Neural progenitor cell (in vitro differentiated cells): ENCODE data around the gene CDC42BPA. TPM values are rescaled to one million over a fixed set of nuclear protein-coding genes. Genes with fewer than 3 reads are reported as not detected.

Source experiments
- DNase-seq: peaks from one replicate; pipeline ENCODE4 v3.0.0-alpha.2; 2016; ENCODE audit warnings: low spot score
- H2AFZ ChIP-seq: fragments of 200-600 bp; sonication (generic); replicated peaks from 2 replicates; pipeline ENCODE4 v1.6.1; 2016; ENCODE audit warnings: antibody characterized with exemption
- H3F3A ChIP-seq: fragments of 200-600 bp; sonication (generic); 2 replicates; pipeline ENCODE4 v1.6.1; 2016; ENCODE audit warnings: antibody characterized with exemption, low read depth
- H3K27ac ChIP-seq: fragments of 200-600 bp; sonication (generic); 2 replicates; pipeline ENCODE4 v1.5.1; 2016; ENCODE audit warnings: mild to moderate bottlenecking
- H3K27me3 ChIP-seq: fragments of 200-600 bp; sonication (generic); 2 replicates; pipeline ENCODE4 v1.6.1; 2016; ENCODE audit warnings: mild to moderate bottlenecking, moderate library complexity
- H3K36me3 ChIP-seq: fragments of 200-600 bp; sonication (generic); 2 replicates; pipeline ENCODE4 v1.5.1; 2016
- H3K4me1 ChIP-seq: fragments of 200-600 bp; sonication (generic); 2 replicates; pipeline ENCODE4 v1.6.1; 2016; ENCODE audit warnings: mixed run types
- H3K4me2 ChIP-seq: fragments of 200-600 bp; sonication (generic); 2 replicates; pipeline ENCODE4 v1.6.1; 2016
- H3K4me3 ChIP-seq: fragments of 200-600 bp; sonication (generic); 2 replicates; pipeline ENCODE4 v1.5.1; 2016
- H3K79me2 ChIP-seq: fragments of 200-600 bp; sonication (generic); 2 replicates; pipeline ENCODE4 v1.6.1; 2016; ENCODE audit warnings: low read depth
- H3K9ac ChIP-seq: fragments of 200-600 bp; sonication (generic); 2 replicates; pipeline ENCODE4 v1.6.1; 2016
- H3K9me3 ChIP-seq: fragments of 200-600 bp; sonication (generic); 2 replicates; pipeline ENCODE4 v1.5.1; 2016; ENCODE audit warnings: low read depth
- H4K20me1 ChIP-seq: fragments of 200-600 bp; sonication (generic); 2 replicates; pipeline ENCODE4 v1.6.1; 2016; ENCODE audit warnings: low read depth
- H3K27ac Mint-ChIP-seq: 3 replicates; pipeline ENCODE4 v1.8.0; 2021; ENCODE audit warnings: mixed read lengths
- H3K27me3 Mint-ChIP-seq: 2 replicates; pipeline ENCODE4 v1.8.0; 2022; ENCODE audit warnings: low read depth, mild to moderate bottlenecking, inconsistent platforms, moderate library complexity, mixed read lengths; ENCODE audit not compliant: insufficient read depth
- H3K36me3 Mint-ChIP-seq: 3 replicates; pipeline ENCODE4 v1.8.0; 2021; ENCODE audit warnings: mixed read lengths
- H3K4me1 Mint-ChIP-seq: 3 replicates; pipeline ENCODE4 v1.8.0; 2021; ENCODE audit warnings: mixed read lengths
- H3K4me3 Mint-ChIP-seq: 3 replicates; pipeline ENCODE4 v1.8.0; 2021; ENCODE audit warnings: mild to moderate bottlenecking, moderate library complexity, mixed read lengths
- H3K9me3 Mint-ChIP-seq: 3 replicates; pipeline ENCODE4 v1.8.0; 2020; ENCODE audit warnings: mixed read lengths
- CTCF ChIP-seq: fragments of 200-600 bp; sonication (generic); IDR thresholded peaks from 2 replicates; pipeline ENCODE4 v1.5.1; 2017; ENCODE audit warnings: antibody characterized with exemption, mild to moderate bottlenecking
- EZH2 ChIP-seq: fragments of 200-600 bp; sonication (generic); IDR thresholded peaks from 2 replicates; pipeline ENCODE4 v1.6.1; 2017; ENCODE audit warnings: antibody characterized with exemption, mild to moderate bottlenecking, moderate library complexity
- EZH2phosphoT487 ChIP-seq: fragments of 200-600 bp; sonication (generic); IDR thresholded peaks from 2 replicates; pipeline ENCODE4 v1.6.1; 2017; ENCODE audit warnings: antibody characterized with exemption
- total RNA-seq: library from RNA; depleted of rRNA; stranded (reverse); fragments of >200 nt; gene quantifications from 2 replicates; pipeline ENCODE4 v1.2.3, GENCODE V29; 2015; ENCODE audit warnings: low replicate concordance

CDC42BPA gene
- total RNA-seq, 1 donor from 2014 or later, result 54.7 TPM

DNA sequence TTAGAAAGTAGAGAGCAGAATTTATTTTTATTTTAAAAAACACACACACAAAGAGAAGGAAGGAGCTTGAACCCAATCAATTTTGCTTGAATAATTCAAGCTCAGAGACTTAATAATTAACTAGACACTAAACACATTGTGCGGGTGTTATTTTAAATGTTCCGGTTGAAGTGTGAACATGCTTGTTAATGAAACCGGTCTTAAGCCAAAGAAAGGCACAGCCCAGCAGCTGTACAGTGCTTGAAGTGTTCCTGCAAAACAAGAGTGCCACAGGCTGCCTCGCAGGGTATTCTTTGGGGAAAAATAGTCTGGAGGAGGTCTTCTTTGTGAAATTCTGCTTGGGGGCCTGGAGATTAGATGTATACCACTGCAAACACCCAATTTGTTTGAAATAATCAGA is 2.2 kb upstream of the CDC42BPA start:
- H3K27me3 ChIP-seq, result no peaks in the 10 kb centered on the region

DNA sequence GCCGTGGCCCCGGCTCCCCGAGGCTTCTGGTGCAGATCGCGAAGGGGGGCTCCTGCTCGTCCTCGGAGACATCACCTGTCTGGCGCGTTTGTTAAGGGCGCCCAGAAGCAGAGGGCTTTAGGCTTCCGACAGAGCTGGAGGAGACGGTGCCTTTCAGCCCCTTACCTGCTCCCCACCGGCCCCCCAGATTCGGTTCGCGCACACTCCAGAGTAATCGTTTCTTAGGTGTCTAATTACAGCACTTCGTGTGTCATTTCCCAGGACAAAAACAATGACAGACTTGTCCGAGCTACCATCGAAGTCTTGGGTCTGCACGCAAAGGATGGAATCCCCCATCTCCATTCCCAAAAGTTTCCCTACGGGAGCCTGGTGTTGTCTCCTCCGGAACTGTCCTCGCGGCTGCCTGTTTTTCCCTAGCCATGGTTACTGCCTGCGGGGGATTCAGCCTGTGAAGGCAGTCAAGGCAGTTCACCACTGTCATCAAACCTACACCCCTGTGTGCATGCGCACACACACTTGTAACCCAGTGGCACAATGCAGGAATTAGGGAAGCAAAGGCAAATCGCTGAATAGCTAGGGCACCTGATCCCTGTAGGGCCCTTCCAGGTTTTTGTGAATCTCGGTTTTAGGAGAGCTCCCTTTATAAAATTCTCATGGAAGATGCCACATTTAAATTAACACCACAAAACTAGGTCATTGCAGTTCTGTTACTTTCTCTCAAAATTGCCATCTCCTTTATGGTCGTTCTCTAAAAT is 738 bp upstream of the CDC42BPA start:
- peaks cover 28% of the 10 kb centered on the region for H3K4me1 Mint-ChIP-seq
- peaks cover 29% of the 10 kb centered on the region for H4K20me1 ChIP-seq
- DNase-seq, result peak; percentile 81

More for the DNA sequence above, 2.2 kb upstream of the CDC42BPA start:
- H3F3A ChIP-seq, result peaks cover 34% of the 10 kb centered on the region
- Mint-ChIP-seq H3K27ac (peak overlapping the region; percentile 36), H3K36me3 (no peaks in the 10 kb centered on the region), H3K27me3 (peaks cover 2% of the 10 kb centered on the region), H3K4me1 (peaks cover 20% of the 10 kb centered on the region), H3K4me3 (peak overlapping the region; percentile 7), H3K9me3 (peaks cover 5% of the 10 kb centered on the region)
- no peaks in the 10 kb centered on the region for H3K36me3 ChIP-seq
- TF ChIP-seq EZH2 (no peak), EZH2phosphoT487 (no peak), CTCF (no peak)
- peaks cover 21% of the 10 kb centered on the region for H3K79me2 ChIP-seq
- no peak overlapping the region for H3K27ac ChIP-seq
- peak overlapping the region; percentile 3 for H3K4me2 ChIP-seq
- no peak overlapping the region for H3K9ac ChIP-seq
- no peak overlapping the region for H2AFZ ChIP-seq
- DNase-seq, result peak; percentile 15
- no peaks in the 10 kb centered on the region for H3K9me3 ChIP-seq
- H3K4me1 ChIP-seq, result peaks cover 23% of the 10 kb centered on the region
- H3K4me3 ChIP-seq, result no peak overlapping the region
- peaks cover 14% of the 10 kb centered on the region for H4K20me1 ChIP-seq

DNA sequence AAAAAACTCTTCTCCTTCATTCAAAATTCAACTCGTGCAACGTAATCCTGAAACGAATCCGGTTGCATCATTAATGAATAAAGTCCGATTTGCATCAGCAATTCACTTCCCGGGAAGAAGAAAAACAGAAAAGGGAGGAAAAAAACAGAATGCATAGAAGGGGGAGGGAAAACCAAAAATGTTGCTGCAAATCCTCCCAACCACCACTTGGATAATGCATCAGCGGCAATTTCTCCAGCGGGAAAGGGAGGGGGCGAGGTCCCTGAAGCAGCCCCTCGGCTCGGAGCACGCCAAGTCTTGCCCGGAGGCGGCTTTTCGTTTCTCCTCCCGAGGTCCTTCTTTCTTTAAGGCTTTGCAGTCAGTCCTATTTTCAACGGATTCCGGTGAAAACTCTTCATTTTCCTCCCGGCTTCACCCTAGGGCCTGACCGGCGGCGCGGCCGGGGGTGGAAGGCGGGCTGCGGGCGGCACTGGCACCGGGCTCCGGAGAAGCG is 723 bp downstream of the CDC42BPA start:
- H3K4me3 ChIP-seq, result peak overlapping the region; percentile 89
- H3K36me3 ChIP-seq, result no peaks in the 10 kb centered on the region
- H3F3A ChIP-seq, result peaks cover 34% of the 10 kb centered on the region
- TF ChIP-seq EZH2phosphoT487 (no peak), EZH2 (no peak), CTCF (peak; percentile 32)
- Mint-ChIP-seq H3K36me3 (peaks cover 2% of the 10 kb centered on the region), H3K27ac (peak overlapping the region; percentile 93), H3K4me1 (peaks cover 30% of the 10 kb centered on the region), H3K4me3 (peak overlapping the region; percentile 97), H3K9me3 (peaks cover 3% of the 10 kb centered on the region), H3K27me3 (peaks cover 2% of the 10 kb centered on the region)
- H3K27ac ChIP-seq, result peak overlapping the region; percentile 91
- peaks cover 39% of the 10 kb centered on the region for H3K4me1 ChIP-seq
- peaks cover 50% of the 10 kb centered on the region for H3K79me2 ChIP-seq
- peaks cover 40% of the 10 kb centered on the region for H4K20me1 ChIP-seq
- no peaks in the 10 kb centered on the region for H3K9me3 ChIP-seq
- H3K4me2 ChIP-seq, result peak overlapping the region; percentile 90
- H3K9ac ChIP-seq, result peak overlapping the region; percentile 31
- no peaks in the 10 kb centered on the region for H3K27me3 ChIP-seq
- peak overlapping the region; percentile 79 for H2AFZ ChIP-seq
- DNase-seq, result peak; percentile 80

More for the DNA sequence above, 738 bp upstream of the CDC42BPA start:
- H3K27ac ChIP-seq, result peak overlapping the region; percentile 91
- H3K36me3 ChIP-seq, result no peaks in the 10 kb centered on the region
- H3K27ac Mint-ChIP-seq, result peak overlapping the region; percentile 99
- peaks cover 34% of the 10 kb centered on the region for H3F3A ChIP-seq
- H3K4me3 Mint-ChIP-seq, result peak overlapping the region; percentile 95
- peaks cover 35% of the 10 kb centered on the region for H3K79me2 ChIP-seq
- no peaks in the 10 kb centered on the region for H3K9me3 ChIP-seq
- peak overlapping the region; percentile 90 for H3K4me2 ChIP-seq
- H3K27me3 Mint-ChIP-seq, result peaks cover 2% of the 10 kb centered on the region
- H3K36me3 Mint-ChIP-seq, result no peaks in the 10 kb centered on the region
- no peaks in the 10 kb centered on the region for H3K27me3 ChIP-seq
- H3K4me3 ChIP-seq, result peak overlapping the region; percentile 89
- TF ChIP-seq EZH2, result no peak
- TF ChIP-seq EZH2phosphoT487, result no peak
- TF ChIP-seq CTCF, result no peak
- H3K4me1 ChIP-seq, result peaks cover 37% of the 10 kb centered on the region
- peaks cover 3% of the 10 kb centered on the region for H3K9me3 Mint-ChIP-seq
- peak overlapping the region; percentile 79 for H2AFZ ChIP-seq
- H3K9ac ChIP-seq, result no peak overlapping the region
